GM18498 (cell line): ENCODE measurements around the gene DPAGT1.
"Not testable (repeated sequence)": the region's sequence is repeated elsewhere in the genome, so short reads cannot be mapped to it uniquely, and the experiment has no call there.

ENCODE experiments used
- ATAC-seq: cut with Tn5 transposase; IDR thresholded peaks from one replicate; pipeline ENCODE4 v1.9.1; 2021; ENCODE audit warnings: mild to moderate bottlenecking, moderate library complexity; ENCODE audit not compliant: unreplicated experiment

DPAGT1 gene

GRCh38 chr11:119062779-119063178 is 38.9 kb downstream of the DPAGT1 start:
- ATAC-seq = no peak

DNA sequence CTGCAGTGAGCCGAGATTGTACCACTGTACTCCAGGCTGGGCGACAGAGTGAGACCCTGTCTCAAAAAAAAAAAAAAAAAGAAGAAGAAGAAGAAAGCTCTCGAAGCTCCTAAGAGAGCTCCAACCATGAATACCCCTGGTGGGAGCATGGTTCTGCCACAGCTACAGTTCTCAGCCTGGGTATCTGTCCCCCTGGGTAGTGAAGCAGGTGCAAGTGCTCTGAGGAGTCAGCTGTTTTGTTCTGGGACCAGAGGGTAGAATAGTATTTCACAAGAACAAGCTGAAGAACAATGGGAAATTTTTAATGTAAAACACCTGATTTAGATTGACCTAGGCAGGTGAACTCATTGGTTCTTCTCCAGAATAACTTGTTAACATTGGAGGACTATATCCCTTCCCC is 40.4 kb downstream of the DPAGT1 start:
- ATAC-seq = no peak

DNA sequence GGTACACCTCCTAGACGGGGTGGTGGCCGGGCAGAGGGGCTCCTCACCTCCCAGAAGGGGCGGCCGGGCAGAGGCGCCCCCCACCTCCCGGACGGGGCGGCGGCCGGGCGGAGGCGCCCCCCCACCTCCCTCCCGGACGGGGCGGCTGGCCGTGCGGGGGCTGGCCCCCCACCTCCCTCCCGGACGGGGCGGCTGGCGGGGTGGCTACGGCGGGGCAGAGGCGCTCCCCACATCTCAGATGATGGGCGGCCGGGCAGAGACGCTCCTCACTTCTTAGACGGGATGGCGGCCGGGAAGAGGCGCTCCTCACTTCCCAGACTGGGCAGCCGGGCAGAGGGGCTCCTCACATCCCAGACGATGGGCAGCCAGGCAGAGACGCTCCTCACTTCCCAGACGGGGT is 42.5 kb downstream of the DPAGT1 start:
- ATAC-seq = not testable (repeated sequence)

- ATAC-seq = peak; percentile 91
Observed at GRCh38 chr11:119057000-119057769, 44.5 kb downstream of the DPAGT1 start, which contains the start of gene HYOU1. Gene HYOU1, minus strand, starts transcription at chr11:119057205. Its CDS starts 1,045 bp downstream, at chr11:119056160.

GRCh38 chr11:119056421-119056999 is 45.1 kb downstream of the DPAGT1 start:
- peak; percentile 6 for ATAC-seq

DNA sequence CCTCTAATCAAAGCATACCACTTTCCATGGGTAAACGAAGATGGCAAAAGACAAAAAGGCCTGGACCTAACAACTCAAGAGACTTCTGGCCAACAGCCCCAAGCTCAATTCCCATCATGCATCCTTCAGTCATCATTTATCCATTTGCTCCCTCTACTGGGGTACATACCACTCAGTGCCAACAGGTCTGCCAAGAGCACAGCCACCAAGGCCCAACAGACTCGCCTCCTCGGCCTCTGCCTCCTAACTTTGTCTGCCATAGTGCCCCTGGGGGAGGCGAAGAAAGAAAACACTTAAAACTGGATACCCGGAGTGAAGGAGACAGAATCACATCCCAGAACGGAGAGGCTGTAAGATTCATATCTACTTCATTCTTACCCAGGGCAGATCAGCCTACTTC is 45.8 kb downstream of the DPAGT1 start:
- ATAC-seq = no peak

GRCh38 chr11:119054418-119054817 is 47.2 kb downstream of the DPAGT1 start:
- no peak for ATAC-seq

DNA sequence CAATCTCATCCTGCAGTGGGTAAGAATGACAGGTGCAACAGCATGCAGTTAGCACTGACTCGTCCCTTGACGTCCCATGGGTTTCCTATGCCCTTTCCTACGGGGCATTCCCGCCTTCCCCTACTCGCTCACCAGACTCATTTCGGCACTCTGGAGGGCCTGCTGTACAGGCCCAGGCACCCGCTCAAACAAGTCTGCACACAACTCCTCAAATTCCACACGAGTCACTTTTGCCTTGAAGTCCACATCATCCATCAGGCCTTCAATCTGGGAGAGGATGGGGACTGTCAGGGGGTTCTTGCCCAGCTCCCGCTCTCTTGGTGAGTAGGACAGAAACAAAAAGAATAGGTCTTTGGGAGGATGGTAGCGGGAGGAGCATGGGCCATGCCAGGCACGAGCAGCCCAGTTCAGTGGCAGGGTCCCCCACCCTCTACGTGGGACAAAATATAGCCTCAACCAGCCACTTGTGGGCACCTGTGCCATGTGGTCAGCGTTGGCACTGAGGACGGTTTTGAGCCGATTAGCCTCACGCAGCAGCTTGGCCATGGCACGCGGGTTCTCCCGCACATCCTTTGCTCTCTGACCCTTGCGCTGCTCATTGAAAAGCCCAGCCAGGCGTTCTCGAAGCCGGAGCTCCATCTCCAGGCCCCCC is 49.4 kb downstream of the DPAGT1 start:
- ATAC-seq = no peak

DNA sequence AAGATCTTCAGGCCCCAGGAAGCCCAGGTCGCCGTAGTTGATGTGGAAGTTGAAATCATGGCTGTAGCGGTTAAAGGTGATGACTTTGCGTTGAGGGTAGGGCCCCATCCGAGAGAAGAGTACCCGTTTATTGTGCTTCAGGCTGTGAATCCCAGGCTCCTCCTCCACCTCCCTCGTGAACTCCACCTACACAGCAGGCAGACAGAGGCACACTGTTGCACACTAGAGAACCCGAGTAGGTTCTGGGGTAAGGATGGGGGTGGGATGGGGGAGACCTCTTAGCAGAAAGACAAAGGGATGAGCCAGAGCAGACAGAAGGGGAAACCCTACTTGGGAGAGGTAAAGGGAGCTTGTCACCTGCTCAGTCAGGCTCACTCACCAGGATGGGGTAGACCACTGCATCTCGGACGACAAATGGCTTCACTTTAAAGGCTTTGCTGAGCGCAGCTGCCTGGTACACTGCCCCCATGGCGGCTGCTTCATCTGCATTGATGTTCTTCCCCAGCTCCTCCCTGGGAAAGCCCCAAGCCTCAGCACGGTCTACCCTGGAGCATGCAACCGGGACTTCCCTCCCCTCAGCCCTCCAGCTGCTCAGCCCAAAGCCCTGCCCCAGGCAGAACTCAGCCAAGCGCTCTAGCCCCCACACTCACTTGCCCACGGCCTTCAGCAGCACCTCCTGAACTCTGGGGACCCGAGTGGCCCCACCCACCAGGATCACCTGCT is 50.1 kb downstream of the DPAGT1 start:
- peak; percentile 45 for ATAC-seq

- ATAC-seq = no peak
Observed at GRCh38 chr11:119049081-119049480, 52.6 kb downstream of the DPAGT1 start.

DNA sequence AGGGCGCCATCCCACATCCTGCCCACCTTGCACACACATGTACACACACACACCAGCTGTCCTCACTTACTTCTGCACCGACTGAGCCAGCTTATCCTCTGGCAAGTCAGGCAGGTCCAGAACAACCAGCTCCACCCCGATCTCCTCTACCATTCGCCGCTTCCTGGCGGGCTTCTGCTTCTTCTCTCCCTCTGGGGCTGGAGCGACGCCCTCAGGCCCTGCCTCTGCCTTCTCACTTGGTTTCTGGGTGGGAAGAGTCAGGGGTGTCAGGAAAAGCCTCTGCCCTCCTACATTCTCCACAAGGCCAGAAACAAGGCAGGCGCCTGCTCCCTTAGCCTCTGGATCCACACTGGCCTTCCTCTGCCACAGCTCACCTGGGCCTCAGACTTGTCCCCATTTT is 53.0 kb downstream of the DPAGT1 start:
- ATAC-seq = no peak

GRCh38 chr11:119047205-119047604 is 54.4 kb downstream of the DPAGT1 start:
- ATAC-seq = no peak
